Duodenal mucosa (tissue), 2 donors: Measurements from ENCODE around the gene DOK7.

ENCODE experiments used
- H3K27ac ChIP-seq: one replicate; pipeline ENCODE4 v1.7.0; 2013; ENCODE audit warnings: low read depth, low read length
- H3K27me3 ChIP-seq, 2 donors: one replicate each; pipeline ENCODE4 v1.7.0; 2013; ENCODE audit warnings: low read length in 2 of 2, control low read depth in 1 of 2; ENCODE audit not compliant: insufficient read depth in 2 of 2, control insufficient read depth in 1 of 2
- H3K36me3 ChIP-seq, 2 donors: one replicate each; pipeline ENCODE4 v1.7.0; 2013; ENCODE audit warnings: low read length in 2 of 2, control low read depth in 1 of 2; ENCODE audit not compliant: insufficient read depth in 2 of 2, control insufficient read depth in 1 of 2
- H3K4me1 ChIP-seq, 2 donors: one replicate each; pipeline ENCODE4 v1.7.0; 2013; ENCODE audit warnings: low read length in 2 of 2, control low read depth in 1 of 2; ENCODE audit not compliant: insufficient read depth in 2 of 2, control insufficient read depth in 1 of 2
- H3K4me3 ChIP-seq, 2 donors: one replicate each; pipeline ENCODE4 v1.7.0; 2013; ENCODE audit warnings: low read length in 2 of 2, low read depth in 1 of 2
- H3K9ac ChIP-seq, 2 donors: one replicate each; pipeline ENCODE4 v1.7.0; 2013; ENCODE audit warnings: low read length in 2 of 2, low read depth in 1 of 2
- H3K9me3 ChIP-seq, 2 donors: one replicate each; pipeline ENCODE4 v1.7.0; 2013; ENCODE audit warnings: low read length in 2 of 2, control low read depth in 1 of 2; ENCODE audit not compliant: control insufficient read depth in 1 of 2

Gene DOK7

GRCh38 chr4:3515646-3516045 lies 52.5 kb downstream of the DOK7 start:
- H3K4me3 ChIP-seq, result no peak overlapping the region
- no peak overlapping the region for H3K9ac ChIP-seq
- H3K27ac ChIP-seq, result no peak overlapping the region
- no peaks in the 10 kb centered on the region for H3K27me3 ChIP-seq
- H3K9me3 ChIP-seq, result no peaks in the 10 kb centered on the region
- H3K36me3 ChIP-seq, result peaks cover 39 to 91% of the 10 kb centered on the region in 2 donors
- no peaks in the 10 kb centered on the region for H3K4me1 ChIP-seq

DNA sequence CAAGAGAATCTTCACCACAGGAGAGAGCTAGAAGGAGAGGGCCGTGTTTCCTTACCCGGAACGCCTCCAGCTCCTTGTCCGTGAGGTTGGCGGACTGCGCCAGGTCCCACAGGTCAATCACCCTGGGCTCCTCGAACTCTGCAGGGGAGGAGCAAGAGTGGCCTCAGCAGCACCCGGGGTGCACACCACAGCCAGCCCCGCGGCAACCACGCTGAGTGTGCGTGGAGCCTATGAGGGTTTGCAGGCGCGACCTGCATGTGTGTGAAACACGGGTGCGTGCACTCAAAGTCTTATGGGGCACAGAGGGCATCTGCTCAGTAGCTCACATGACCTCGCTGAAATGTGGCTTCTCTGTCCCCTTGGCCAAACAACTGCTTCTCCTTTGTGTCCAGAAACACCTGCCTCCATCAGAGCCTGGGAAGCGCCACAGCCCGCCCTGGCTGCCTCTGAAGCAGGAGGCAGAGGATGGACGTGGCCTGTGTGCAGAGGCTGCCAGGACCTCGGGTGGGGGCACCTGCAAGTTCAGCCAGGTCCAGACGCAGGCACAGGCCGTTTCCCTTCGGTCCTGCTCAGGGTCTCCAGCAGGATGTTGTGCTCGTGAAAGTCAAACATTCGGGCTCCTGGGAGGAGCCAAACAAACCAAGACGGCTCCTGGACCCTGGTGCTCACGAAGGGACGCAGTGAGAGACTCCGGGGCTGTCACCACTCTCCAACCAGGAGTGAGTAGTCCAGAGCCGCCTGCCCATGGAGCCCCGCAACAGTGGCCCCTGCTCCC lies 53.1 kb downstream of the DOK7 start:
- Histone ChIP-seq H3K36me3 (peaks cover 34 to 91% of the 10 kb centered on the region in 2 donors), H3K4me1 (no peaks in the 10 kb centered on the region), H3K27ac (no peak overlapping the region), H3K4me3 (no peak overlapping the region), H3K9me3 (no peaks in the 10 kb centered on the region), H3K27me3 (no peaks in the 10 kb centered on the region), H3K9ac (no peak overlapping the region)

- H3K4me3 ChIP-seq, result no peak overlapping the region
- no peak overlapping the region for H3K9ac ChIP-seq
- no peak overlapping the region for H3K27ac ChIP-seq
- H3K4me1 ChIP-seq, result no peaks in the 10 kb centered on the region
- no peaks in the 10 kb centered on the region for H3K9me3 ChIP-seq
- peaks cover 30 to 97% of the 10 kb centered on the region in 2 donors for H3K36me3 ChIP-seq
- no peaks in the 10 kb centered on the region for H3K27me3 ChIP-seq
Observed at GRCh38 chr4:3516836-3517730, 54.0 kb downstream of the DOK7 start.

DNA sequence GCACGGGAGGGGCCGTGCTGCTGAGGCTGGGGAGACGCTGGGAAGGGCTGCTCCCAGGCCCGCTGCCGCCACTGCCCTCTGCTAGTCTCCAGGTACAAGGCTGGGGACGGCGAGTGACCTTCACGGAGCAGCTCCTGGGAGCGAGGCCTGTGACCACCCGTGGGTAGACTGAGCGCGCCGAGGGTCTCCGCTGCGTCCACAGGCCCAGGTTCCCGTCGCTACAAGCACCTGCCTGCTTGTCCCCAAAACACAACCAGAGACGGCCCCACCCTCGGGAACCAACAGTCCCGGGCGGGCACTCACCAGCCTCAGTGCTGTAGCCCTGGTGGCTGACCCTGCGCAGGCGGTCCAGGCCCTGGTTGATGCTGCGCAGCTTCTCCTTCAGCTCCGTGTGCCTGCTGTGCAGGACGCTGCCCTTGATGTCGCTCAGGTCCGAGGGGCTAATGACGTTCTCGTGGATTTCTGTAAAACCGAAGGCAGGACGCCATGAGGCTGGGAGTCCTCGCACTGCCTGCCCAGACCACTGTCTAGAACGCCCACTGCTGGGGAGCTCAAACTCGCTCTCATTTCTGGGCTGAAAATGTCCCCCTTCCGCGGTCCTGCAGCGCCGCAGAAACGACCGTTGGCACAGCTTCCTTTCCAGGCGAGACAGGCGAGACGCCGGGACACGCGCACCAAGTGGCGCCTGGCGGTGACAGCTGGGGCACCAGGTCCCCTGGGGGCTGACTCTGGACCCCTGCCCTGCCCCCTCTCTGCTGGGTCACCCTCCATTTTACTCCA lies 54.8 kb downstream of the DOK7 start:
- Histone ChIP-seq H3K36me3 (peaks cover 25 to 97% of the 10 kb centered on the region in 2 donors), H3K27ac (no peak overlapping the region), H3K9ac (no peak overlapping the region)

DNA sequence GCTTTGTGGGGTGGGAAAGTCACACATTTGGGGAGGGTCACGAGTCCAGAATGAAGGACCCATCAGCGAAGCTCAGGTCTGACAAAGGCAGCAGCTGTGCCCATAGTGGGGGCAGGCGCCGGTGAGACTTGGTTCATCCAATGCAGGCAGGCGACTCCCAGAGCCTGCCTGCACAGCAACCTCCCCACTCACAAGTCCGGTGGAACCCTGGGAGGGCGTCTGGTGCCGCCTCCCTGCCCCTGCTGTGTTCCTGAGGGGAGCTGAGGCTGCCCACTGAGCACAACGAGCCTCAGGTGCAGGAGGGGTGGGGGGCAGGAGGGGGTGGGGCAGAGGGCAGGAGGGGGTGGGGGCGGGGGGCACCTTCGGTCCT lies 55.4 kb downstream of the DOK7 start:
- H3K36me3 ChIP-seq, result peaks cover 26 to 97% of the 10 kb centered on the region in 2 donors

More for the DNA sequence above, 54.8 kb downstream of the DOK7 start:
- Histone ChIP-seq H3K27me3 (no peaks in the 10 kb centered on the region), H3K9me3 (no peaks in the 10 kb centered on the region), H3K4me3 (no peak overlapping the region), H3K4me1 (no peaks in the 10 kb centered on the region)

DNA sequence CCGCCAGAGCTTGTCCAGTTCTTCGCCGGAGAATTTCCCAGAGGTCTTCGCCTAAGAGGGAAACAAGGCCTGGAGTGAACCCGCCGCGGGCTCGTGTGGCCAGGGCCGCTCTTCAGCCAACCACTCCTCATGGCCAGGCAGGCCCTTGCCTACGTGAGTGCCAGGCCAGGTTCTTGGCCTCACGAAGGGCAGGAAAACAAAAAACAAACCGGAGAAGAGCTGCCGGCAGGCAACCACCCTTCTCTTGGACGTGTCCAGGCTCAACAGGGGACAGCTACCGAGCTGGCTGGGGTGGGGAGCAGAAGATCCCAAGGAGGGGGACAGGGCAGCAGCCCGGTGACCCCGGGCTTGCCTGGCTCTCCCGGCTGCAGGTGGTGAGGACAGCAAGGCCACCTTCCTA lies 55.8 kb downstream of the DOK7 start:
- H3K9me3 ChIP-seq, result no peaks in the 10 kb centered on the region
- H3K9ac ChIP-seq, result no peak overlapping the region
- H3K36me3 ChIP-seq, result peaks cover 30 to 96% of the 10 kb centered on the region in 2 donors
- H3K4me1 ChIP-seq, result no peaks in the 10 kb centered on the region
- no peak overlapping the region for H3K4me3 ChIP-seq
- no peaks in the 10 kb centered on the region for H3K27me3 ChIP-seq
- no peak overlapping the region for H3K27ac ChIP-seq

More for the DNA sequence above, 55.4 kb downstream of the DOK7 start:
- no peaks in the 10 kb centered on the region for H3K4me1 ChIP-seq
- H3K9me3 ChIP-seq, result no peaks in the 10 kb centered on the region
- H3K4me3 ChIP-seq, result no peak overlapping the region
- no peaks in the 10 kb centered on the region for H3K27me3 ChIP-seq
- no peak overlapping the region for H3K9ac ChIP-seq
- H3K27ac ChIP-seq, result no peak overlapping the region

DNA sequence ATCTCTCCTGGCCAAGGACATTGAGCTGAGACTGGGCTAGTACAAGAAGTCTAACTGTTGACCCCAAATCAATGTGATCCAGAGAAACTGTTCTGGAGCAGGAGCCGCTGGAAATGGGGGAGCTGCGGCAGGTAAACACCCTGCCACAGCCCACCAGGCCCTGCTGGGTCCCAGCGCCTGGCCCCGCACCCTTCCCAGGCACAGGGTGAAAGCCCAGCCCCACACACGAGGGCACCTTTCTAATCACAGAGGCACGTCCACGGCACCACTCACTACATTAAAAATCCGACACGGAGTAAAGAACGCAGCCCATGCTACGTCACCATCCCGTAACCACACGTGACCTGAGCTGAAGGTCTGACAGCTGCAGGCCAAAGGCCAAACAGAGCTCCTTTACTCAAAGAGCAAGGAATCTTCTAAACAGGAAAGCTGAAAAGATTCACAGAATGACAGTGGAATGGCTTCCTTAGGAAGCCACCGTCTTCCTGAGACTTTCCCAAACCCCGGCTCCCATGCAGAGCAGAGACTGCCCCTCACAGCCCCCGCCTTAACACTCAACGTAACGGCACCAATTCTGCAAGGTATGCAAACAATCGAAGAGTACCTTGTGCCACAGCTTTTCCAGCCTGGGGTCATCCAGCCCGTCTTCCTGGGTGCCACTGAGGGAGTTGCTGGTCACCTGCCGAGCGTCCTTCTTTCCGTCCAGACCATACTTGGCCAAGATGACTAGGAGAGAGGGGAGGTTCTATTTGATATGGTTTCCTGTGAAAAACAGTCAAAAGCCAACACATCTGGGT lies 56.6 kb downstream of the DOK7 start:
- Histone ChIP-seq H3K36me3 (peaks cover 31 to 96% of the 10 kb centered on the region in 2 donors), H3K4me1 (no peaks in the 10 kb centered on the region), H3K4me3 (no peak overlapping the region), H3K9me3 (no peaks in the 10 kb centered on the region), H3K9ac (no peak overlapping the region), H3K27ac (no peak overlapping the region), H3K27me3 (no peaks in the 10 kb centered on the region)

- H3K9me3 ChIP-seq, result no peaks in the 10 kb centered on the region
- H3K9ac ChIP-seq, result no peak overlapping the region
- no peak overlapping the region for H3K4me3 ChIP-seq
- H3K27me3 ChIP-seq, result no peaks in the 10 kb centered on the region
- H3K27ac ChIP-seq, result no peak overlapping the region
- peaks cover 31 to 96% of the 10 kb centered on the region in 2 donors for H3K36me3 ChIP-seq
- no peaks in the 10 kb centered on the region for H3K4me1 ChIP-seq
Observed at GRCh38 chr4:3520276-3520675, 57.2 kb downstream of the DOK7 start.

DNA sequence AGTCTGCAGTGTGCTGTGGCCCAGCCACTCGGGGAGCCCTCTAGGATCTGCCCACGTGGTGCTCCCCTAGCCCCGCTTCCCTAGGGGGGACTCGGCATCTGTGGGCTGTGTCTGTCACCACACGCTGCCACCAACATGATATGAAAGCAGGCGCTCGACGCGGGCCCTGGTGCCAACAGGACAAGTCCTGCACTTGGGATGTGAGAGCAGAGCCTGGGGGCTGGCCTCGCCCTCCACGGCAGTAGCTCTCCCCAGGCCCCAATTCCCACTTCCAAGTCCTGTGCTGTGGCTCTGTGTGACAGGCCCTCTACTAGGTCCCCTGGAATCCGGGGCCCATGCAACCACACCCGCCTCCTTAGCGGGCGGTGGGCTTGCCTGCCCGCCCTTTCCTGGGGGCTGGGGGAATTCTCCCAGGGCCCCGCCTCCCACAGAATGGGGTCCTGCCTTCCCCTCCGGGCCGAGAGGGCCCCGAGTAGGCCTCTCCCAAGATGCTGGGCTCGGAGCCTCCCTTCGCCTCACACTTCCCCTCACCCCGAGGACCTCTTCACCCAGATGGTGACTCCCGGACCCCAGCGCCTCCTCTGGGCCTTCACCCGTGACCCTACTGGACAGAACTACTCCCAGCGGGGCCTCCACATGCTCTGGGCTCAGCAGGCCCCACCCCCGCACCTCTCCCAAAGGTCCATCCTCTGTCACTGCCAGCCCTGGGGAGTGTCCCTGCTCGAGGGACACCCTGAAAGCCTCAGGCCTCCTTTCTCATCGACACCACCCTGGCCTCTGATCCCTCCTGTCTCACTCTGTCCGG lies 57.9 kb downstream of the DOK7 start:
- no peaks in the 10 kb centered on the region for H3K27me3 ChIP-seq
- no peaks in the 10 kb centered on the region for H3K4me1 ChIP-seq
- peaks cover 29 to 94% of the 10 kb centered on the region in 2 donors for H3K36me3 ChIP-seq
- no peaks in the 10 kb centered on the region for H3K9me3 ChIP-seq
- H3K27ac ChIP-seq, result no peak overlapping the region
- H3K9ac ChIP-seq, result no peak overlapping the region
- no peak overlapping the region for H3K4me3 ChIP-seq
